ENCODE results near the gene FAM120A. TPM values are rescaled to one million over a fixed set of nuclear protein-coding genes. Genes with fewer than 3 reads are reported as not detected.

Gene FAM120A
- total RNA-seq, 1 donor from 2014 or later: 57.3 TPM

GRCh38 chr9:93614830-93615468 is 163.5 kb downstream of the FAM120A start:
- peaks cover 12% of the 10 kb centered on the region for H3K4me1 Mint-ChIP-seq
- TF ChIP-seq, protein P1, sequence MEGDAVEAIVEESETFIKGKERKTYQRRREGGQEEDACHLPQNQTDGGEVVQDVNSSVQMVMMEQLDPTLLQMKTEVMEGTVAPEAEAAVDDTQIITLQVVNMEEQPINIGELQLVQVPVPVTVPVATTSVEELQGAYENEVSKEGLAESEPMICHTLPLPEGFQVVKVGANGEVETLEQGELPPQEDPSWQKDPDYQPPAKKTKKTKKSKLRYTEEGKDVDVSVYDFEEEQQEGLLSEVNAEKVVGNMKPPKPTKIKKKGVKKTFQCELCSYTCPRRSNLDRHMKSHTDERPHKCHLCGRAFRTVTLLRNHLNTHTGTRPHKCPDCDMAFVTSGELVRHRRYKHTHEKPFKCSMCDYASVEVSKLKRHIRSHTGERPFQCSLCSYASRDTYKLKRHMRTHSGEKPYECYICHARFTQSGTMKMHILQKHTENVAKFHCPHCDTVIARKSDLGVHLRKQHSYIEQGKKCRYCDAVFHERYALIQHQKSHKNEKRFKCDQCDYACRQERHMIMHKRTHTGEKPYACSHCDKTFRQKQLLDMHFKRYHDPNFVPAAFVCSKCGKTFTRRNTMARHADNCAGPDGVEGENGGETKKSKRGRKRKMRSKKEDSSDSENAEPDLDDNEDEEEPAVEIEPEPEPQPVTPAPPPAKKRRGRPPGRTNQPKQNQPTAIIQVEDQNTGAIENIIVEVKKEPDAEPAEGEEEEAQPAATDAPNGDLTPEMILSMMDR (conservative IDR thresholded peaks at IDR 0.05): no peak
- peaks cover 7% of the 10 kb centered on the region for H3K9me3 Mint-ChIP-seq
- no peak overlapping the region for H3K4me3 Mint-ChIP-seq
- H3K36me3 Mint-ChIP-seq (ENCODE audit: low read depth): peaks cover 12% of the 10 kb centered on the region
- no peak for DNase-seq (ENCODE audit: low read depth, low spot score)
- H3K27ac Mint-ChIP-seq (ENCODE audit: unreplicated experiment): no peak overlapping the region
- no peaks in the 10 kb centered on the region for H3K27me3 Mint-ChIP-seq (ENCODE audit: low read depth)

Small RNAs within 50 kb of the gene (microRNA-seq; reads per million reads assigned to microRNA genes)
- not detected for gene MIR548AU

Other genes with a start within 250 kb of the FAM120A start
- 45.9 and 52.0 TPM in 2 replicates for gene FAM120AOS, start 1.9 kb downstream of the FAM120A start, total RNA-seq
- gene PHF2, start 124.9 kb downstream of the FAM120A start, total RNA-seq: 34.4 and 34.7 TPM in 2 replicates